Upper lobe of left lung (tissue), 6 donors: ENCODE results near the gene CEP295NL. TPM values are rescaled to one million over a fixed set of nuclear protein-coding genes. Genes with fewer than 3 reads are reported as not detected.
"Not testable (repeated sequence)": the region's sequence is repeated elsewhere in the genome, so short reads cannot be mapped to it uniquely, and the experiment has no call there.

Experiments
- ATAC-seq, 2 donors: fragments of 200-7000 bp; cut with Tn5 transposase; one replicate each; pipeline ENCODE4 v1.9.1; 2022; ENCODE audit warnings: mild to moderate bottlenecking in 2 of 2, moderate library complexity in 2 of 2; ENCODE audit not compliant: low FRiP score in 2 of 2
- DNase-seq, 2 donors: peaks; one replicate each; pipeline ENCODE4 v3.0.0-alpha.2; 2019 to 2020
- H3K27ac ChIP-seq, 4 donors: fragments of 200-600 bp; sonication (generic); one replicate each; pipeline ENCODE4 v1.5.1; 2016 to 2019
- H3K27me3 ChIP-seq, 4 donors: fragments of 200-600 bp; sonication (generic); one replicate each; pipeline ENCODE4 v1.5.1; 2017 to 2019
- H3K36me3 ChIP-seq, 4 donors: fragments of 200-600 bp; sonication (generic); one replicate each; pipeline ENCODE4 v1.5.1; 2016 to 2019
- H3K4me1 ChIP-seq, 4 donors: fragments of 200-600 bp; sonication (generic); one replicate each; pipeline ENCODE4 v1.5.1; 2018 to 2019
- H3K4me3 ChIP-seq, 4 donors: fragments of 200-600 bp; sonication (generic); one replicate each; pipeline ENCODE4 v1.5.1; 2017 to 2019; ENCODE audit warnings: mild to moderate bottlenecking in 2 of 4, moderate library complexity in 1 of 4
- H3K9me3 ChIP-seq, 4 donors: fragments of 200-600 bp; sonication (generic); one replicate each; pipeline ENCODE4 v1.5.1; 2018 to 2019
- CTCF ChIP-seq, 6 experiments: fragments of 450-650 bp in 4 of 6; fragments of 200-600 bp in 2 of 6; sonication (generic) in 2 of 6; IDR thresholded peaks; one replicate each; pipeline ENCODE4 v1.5.1; 2016 to 2019; ENCODE audit warnings: antibody characterized with exemption in 6 of 6
- EP300 ChIP-seq, 4 donors: sonication (generic); formaldehyde crosslinking; IDR thresholded peaks; one replicate each; pipeline ENCODE4 v1.5.1; 2017; ENCODE audit warnings: antibody characterized with exemption in 4 of 4, control low read depth in 2 of 4
- POLR2A ChIP-seq, 4 donors: fragments of 450-650 bp; IDR thresholded peaks; one replicate each; pipeline ENCODE4 v1.5.1; 2016 to 2017; ENCODE audit warnings: antibody characterized with exemption in 4 of 4, mild to moderate bottlenecking in 2 of 4
- POLR2AphosphoS5 ChIP-seq, 2 donors: sonication (generic); formaldehyde crosslinking; IDR thresholded peaks; one replicate each; pipeline ENCODE4 v1.5.1; 2017; ENCODE audit warnings: antibody characterized with exemption in 2 of 2
- WGBS, 2 donors: methylation state at CpG; one replicate each; pipeline ENCODE4 v1.1.5; 2017 to 2018; 5-methylcytosine and 5-hydroxymethylcytosine counted together
- total RNA-seq, 6 donors: library from RNA; depleted of rRNA in 4 of 6; stranded (reverse); fragments of >200 nt in 4 of 6; gene quantifications; one replicate each; pipeline versions ENCODE4 v1.1.0 to v1.2.1, GENCODE V29; 2016 to 2021
- donor health status: DM: no; HTN: no; CAD: no; lungs with moderate emphysema.
- donor health status: DM: no; HTN: yes; CAD: no; lungs with severe emphysema.

The CEP295NL gene
- total RNA-seq, 6 donors from 2014 or later = 2.6 to 61.8 (median 4.2) TPM

GRCh38 chr17:78876094-78876597, 26.9 kb downstream of the CEP295NL start:
- Histone ChIP-seq H3K4me3 (no peak overlapping the region), H3K27me3 (no peaks in the 10 kb centered on the region), H3K4me1 (peaks cover 8 to 30% (median 16%) of the 10 kb centered on the region in 4 donors), H3K27ac (peak overlapping the region in 1 of 4 donors; percentile 50), H3K36me3 (peaks cover 0 to 21% (median 0%) of the 10 kb centered on the region in 4 donors), H3K9me3 (no peaks in the 10 kb centered on the region)
- WGBS, 2 donors = 74 to 77% methylated on average over 7 of the region's 7 CpGs
- TF ChIP-seq POLR2AphosphoS5 (IDR thresholded peaks at IDR 0.05) = no peak
- ATAC-seq (no peak), DNase-seq (no peak)

- Histone ChIP-seq H3K36me3 (peaks cover 0 to 27% (median 0%) of the 10 kb centered on the region in 4 donors), H3K9me3 (no peaks in the 10 kb centered on the region), H3K27ac (peak overlapping the region in 1 of 4 donors; percentile 50), H3K27me3 (no peaks in the 10 kb centered on the region), H3K4me3 (no peak overlapping the region), H3K4me1 (peaks cover 8 to 29% (median 16%) of the 10 kb centered on the region in 4 donors)
- TF ChIP-seq EP300 (IDR thresholded peaks at IDR 0.05) (no peak), POLR2AphosphoS5 (IDR thresholded peaks at IDR 0.05) (no peak), POLR2A (IDR thresholded peaks at IDR 0.05) (no peak), CTCF (IDR thresholded peaks at IDR 0.05) (no peak)
- DNase-seq (peak in 1 of 2 donors; percentile 59), ATAC-seq (no peak)
- 55 to 67% methylated on average over 5 to 9 of the region's 9 CpGs for WGBS, 2 donors
Measured at GRCh38 chr17:78875363-78876093, 27.5 kb downstream of the CEP295NL start.

GRCh38 chr17:78873519-78874340, 29.3 kb downstream of the CEP295NL start:
- Histone ChIP-seq H3K36me3 (peaks cover 0 to 36% (median 7%) of the 10 kb centered on the region in 4 donors), H3K27ac (peak overlapping the region in 1 of 4 donors; percentile 3), H3K27me3 (no peaks in the 10 kb centered on the region), H3K4me3 (no peak overlapping the region), H3K9me3 (no peaks in the 10 kb centered on the region), H3K4me1 (peaks cover 0 to 11% (median 3%) of the 10 kb centered on the region in 4 donors)
- ATAC-seq (no peak), DNase-seq (no peak)
- WGBS, 2 donors = 71 to 82% methylated on average over 16 to 20 of the region's 21 CpGs
- TF ChIP-seq EP300 (IDR thresholded peaks at IDR 0.05) (no peak), POLR2AphosphoS5 (IDR thresholded peaks at IDR 0.05) (no peak), POLR2A (IDR thresholded peaks at IDR 0.05) (no peak)

GRCh38 chr17:78872486-78872885, 30.5 kb downstream of the CEP295NL start:
- H3K36me3 ChIP-seq = peaks cover 0 to 46% (median 7%) of the 10 kb centered on the region in 4 donors
- DNase-seq (no peak), ATAC-seq (no peak)
- no peaks in the 10 kb centered on the region for H3K27me3 ChIP-seq
- no peak for TF ChIP-seq POLR2A (IDR thresholded peaks at IDR 0.05)
- no peak for TF ChIP-seq POLR2AphosphoS5 (IDR thresholded peaks at IDR 0.05)
- TF ChIP-seq EP300 (IDR thresholded peaks at IDR 0.05) = no peak
- TF ChIP-seq CTCF (IDR thresholded peaks at IDR 0.05) = no peak
- no peak overlapping the region for H3K4me3 ChIP-seq
- peaks cover 0 to 7% (median 3%) of the 10 kb centered on the region in 4 donors for H3K4me1 ChIP-seq
- 69 to 77% methylated on average over 6 of the region's 6 CpGs for WGBS, 2 donors
- H3K27ac ChIP-seq = peak overlapping the region in 1 of 4 donors; percentile 16
- no peaks in the 10 kb centered on the region for H3K9me3 ChIP-seq

GRCh38 chr17:78870621-78871020, 32.4 kb downstream of the CEP295NL start:
- Histone ChIP-seq H3K36me3 (peaks cover 0 to 46% (median 7%) of the 10 kb centered on the region in 4 donors), H3K27ac (no peak overlapping the region), H3K9me3 (no peaks in the 10 kb centered on the region), H3K4me3 (no peak overlapping the region), H3K4me1 (peaks cover 6 to 18% (median 7%) of the 10 kb centered on the region in 4 donors), H3K27me3 (no peaks in the 10 kb centered on the region)
- DNase-seq = no peak
- TF ChIP-seq EP300 (IDR thresholded peaks at IDR 0.05) (no peak), POLR2A (IDR thresholded peaks at IDR 0.05) (no peak), POLR2AphosphoS5 (IDR thresholded peaks at IDR 0.05) (no peak)
- no peak for ATAC-seq
- WGBS, 2 donors = 83 to 88% methylated on average over 15 of the region's 15 CpGs

GRCh38 chr17:78868391-78868790, 34.6 kb downstream of the CEP295NL start:
- no peak for DNase-seq
- TF ChIP-seq POLR2AphosphoS5 (IDR thresholded peaks at IDR 0.05) (no peak), POLR2A (IDR thresholded peaks at IDR 0.05) (no peak), CTCF (IDR thresholded peaks at IDR 0.05) (no peak), EP300 (IDR thresholded peaks at IDR 0.05) (no peak)
- Histone ChIP-seq H3K36me3 (peaks cover 0 to 40% (median 7%) of the 10 kb centered on the region in 4 donors), H3K4me3 (no peak overlapping the region), H3K27ac (no peak overlapping the region), H3K27me3 (no peaks in the 10 kb centered on the region), H3K4me1 (peaks cover 6 to 14% (median 9%) of the 10 kb centered on the region in 4 donors), H3K9me3 (no peaks in the 10 kb centered on the region)
- no peak for ATAC-seq
- 71 to 78% methylated on average over 7 of the region's 7 CpGs for WGBS, 2 donors

- H3K4me3 ChIP-seq, H3K9me3 ChIP-seq, DNase-seq, ATAC-seq, H3K27me3 ChIP-seq: not testable (repeated sequence)
- Histone ChIP-seq H3K36me3 (peaks cover 0 to 29% (median 7%) of the 10 kb centered on the region in 4 donors), H3K27ac (peak overlapping the region; percentile 11 to 53 (median 43)), H3K4me1 (peaks cover 6 to 14% (median 11%) of the 10 kb centered on the region in 4 donors)
- whole genome bisulfite sequencing, 2 donors = 81 to 95% methylated on average over 3 of the region's 3 CpGs
Measured at GRCh38 chr17:78867046-78867445, 36.0 kb downstream of the CEP295NL start.
